SIG-M5 treated with dmso at 0.1 percent for 504 hours (cell line): ENCODE data around the gene ACBD3.
A peak's percentile ranks its signal among the peaks of the same experiment; 100 is the strongest.

Experiments
- DNase-seq: peaks from one replicate; lab custom pipeline; 2025; ENCODE audit not compliant: unreplicated experiment; lab: John Stamatoyannopoulos, UW

The ACBD3 gene

DNA sequence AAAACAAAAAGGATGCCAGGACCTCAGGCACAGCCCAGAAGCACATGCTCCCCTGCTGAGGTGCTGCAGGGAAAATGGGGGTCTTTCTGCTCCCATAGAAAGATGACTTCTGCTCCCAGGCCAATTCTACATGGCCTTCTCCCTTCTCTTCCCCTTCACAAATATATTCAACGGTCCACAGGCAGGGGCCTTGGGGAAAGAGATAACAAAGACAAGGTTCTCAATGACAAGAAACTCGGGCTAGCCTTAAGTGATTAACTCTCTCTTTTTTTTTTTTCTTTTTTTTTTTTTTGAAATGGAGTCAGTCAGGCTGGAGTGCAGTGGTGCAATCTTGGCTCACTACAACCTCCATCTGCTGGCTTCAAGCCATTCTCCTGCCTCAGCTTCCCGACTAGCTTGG is 69.9 kb downstream of the ACBD3 start:
- no peak for DNase-seq

DNA sequence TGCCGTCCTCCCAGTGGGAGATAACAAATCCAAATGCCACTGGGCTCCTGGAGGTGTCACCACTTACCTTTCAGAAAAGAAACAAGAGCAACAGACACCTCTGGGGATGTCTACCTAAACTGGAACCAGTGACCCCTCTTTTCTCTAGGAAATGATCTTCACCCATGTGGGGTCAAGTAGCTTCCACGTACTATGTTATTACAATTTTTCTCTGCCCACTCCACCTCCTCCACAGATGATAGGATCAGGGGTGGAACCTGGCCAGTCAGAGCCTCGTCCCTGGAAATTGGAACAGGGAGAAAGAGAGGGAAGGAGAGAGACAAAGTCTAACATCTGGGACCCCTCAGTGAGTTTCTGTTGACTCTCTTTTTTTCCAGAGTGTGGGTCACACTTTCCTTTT is 73.9 kb downstream of the ACBD3 start:
- no peak for DNase-seq

DNA sequence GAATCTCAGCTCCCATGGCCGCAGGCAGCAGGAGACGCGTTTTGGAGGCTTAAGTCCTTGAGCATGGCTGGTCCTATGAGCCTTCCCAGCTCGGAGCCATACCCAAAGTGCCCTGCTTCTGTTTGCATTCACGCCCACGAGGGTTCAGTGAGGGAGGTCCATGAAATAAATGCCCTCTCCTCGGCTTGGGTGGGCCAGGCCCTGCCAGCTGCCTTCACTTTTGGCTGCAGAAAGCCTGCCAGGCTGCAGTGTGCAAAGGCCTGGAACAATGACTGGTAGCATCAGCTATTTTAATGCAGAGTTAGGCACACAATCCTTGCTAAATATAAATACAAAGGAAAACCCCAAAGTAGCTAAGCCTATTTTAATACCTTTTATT is 74.7 kb downstream of the ACBD3 start:
- no peak for DNase-seq

DNA sequence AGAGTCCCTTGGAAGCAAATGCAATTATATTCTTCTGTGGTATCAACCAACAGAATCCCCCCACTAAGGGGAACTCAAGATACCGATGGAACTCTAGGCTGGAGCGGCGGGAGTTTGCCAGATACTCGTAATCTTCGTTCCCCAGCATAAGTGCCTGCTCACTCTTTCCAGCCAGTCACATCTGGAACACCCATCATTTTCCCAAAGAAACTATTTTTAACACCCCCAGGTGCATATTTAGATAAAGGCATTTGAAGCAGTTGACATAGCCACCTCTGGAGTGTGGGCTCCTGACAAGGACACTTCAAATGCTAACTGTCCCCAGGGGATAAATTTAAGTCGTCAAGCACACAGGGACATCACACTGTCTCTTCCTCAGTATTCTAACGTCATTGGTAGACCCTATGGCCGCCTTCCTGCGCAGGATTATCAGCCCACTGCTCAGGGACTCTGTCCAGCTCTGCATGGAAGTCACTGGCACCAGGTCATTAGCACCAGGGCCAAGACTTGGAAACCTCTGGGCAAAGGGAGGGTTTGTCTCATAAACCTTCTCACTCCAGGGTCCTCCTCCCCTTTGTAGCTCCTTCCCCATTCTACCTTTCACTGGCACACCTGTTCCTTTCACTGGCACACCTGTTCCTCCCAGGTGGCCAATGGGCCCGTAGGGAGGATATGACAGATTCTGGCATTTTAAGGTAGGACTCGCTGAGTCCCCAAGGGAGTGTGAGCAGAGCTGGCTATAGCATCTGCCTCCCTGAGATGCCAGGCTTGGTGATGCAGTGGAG is 75.3 kb downstream of the ACBD3 start:
- no peak for DNase-seq

DNA sequence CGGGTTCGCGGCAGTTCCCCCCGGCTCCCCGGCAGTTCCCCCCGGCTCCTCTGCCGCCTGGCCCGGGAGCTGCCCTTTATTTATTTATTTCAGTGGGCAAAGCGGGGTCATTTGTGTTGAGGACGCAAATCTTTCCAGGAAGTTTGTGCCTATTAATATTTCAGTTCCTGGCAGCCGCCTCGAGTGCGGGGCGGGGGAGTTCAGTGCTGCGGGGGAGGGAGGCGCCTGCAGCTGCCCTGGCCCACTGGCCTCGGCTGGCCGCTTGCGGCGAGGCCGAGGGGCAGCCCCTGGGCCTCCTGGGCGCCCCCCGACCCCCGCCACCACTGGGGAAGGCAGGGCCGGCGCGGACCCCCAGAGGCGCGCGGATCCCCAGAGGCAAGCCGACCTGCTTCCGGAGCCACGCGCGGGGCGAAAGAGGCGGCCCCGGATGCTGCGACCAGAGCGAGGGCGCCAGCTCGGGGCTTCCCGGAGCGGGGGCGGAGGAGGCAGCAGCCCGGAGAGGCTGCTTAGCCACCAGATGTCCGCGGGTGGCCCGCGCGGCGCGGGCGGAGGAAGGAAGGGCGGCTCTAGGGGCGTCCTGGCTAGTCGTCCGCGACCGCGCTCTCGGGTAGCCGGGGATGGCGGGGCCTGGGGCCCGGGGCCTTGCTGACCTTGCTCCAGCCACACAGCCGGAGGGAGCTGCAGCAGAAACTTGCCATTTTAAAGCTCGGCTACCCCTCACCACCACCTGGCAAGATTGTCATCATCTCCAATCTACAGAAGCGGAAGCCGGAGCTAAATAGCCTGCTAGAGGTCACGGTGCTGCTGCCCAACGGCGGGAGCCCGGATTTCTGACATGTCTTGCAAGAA is 76.1 kb downstream of the ACBD3 start:
- peak; percentile 87 for DNase-seq

DNA sequence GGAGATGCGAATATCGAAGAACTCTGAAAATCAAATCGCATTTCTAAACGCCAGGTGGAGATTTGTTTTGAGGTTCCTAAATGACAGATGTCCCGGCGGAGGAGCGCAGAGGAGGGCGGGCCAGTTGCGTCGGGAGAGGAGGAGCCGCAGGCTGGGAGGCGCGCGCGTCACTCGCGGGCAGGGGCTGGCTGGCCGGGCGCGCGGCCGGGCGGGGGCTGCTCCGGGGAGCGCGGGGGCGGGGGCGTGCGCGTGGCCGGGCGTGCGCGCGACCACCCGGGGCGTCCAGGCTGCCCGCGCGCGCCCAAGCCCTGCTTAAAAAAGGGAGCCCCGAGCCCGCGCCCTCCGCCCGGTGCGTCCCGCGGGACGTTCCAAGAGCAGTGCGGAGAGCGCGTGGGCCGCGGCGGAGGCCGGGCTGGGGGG is 76.7 kb downstream of the ACBD3 start:
- DNase-seq = peak; percentile 91

DNA sequence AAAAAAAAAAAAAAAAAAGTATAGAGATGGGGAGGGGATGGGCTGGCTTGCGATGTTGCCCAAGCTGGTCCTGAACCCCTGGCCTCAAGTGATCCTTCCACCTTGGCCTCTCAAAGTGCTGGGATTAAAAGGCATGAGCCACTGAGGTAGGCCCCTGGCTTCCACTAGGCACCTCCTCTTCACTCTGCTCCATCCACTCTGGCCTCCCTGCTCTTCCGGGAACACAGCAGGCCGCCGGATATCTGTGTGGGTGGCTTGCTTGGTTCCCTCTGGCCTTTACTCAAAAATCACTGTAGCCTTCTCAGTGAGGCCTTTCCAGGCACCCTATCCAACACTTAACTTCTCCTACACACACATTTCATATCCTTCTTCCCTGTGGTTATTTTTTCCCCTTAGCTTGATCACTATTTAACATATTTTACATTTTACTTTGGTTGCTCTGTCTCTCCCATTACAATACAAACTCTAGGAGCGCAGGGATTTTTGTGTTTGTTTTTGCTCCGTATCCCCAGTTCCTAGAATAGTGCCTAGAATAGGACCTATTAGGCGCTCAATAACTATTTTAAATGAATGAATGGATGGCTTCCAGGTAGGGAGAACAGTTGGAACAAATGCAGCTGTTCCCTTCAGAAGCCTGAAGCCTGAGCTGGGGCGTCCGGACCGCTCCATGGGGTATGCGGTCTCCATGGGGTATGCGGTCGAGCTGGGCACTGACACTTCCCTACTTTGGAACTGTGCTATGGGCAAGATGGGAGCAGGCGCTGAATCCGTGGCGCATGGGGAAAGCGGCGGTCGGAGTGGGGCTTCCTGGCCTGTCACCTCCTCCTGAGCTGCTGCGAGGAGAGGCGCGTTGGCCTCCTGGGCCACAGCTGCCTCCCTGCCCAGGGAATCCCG is 77.4 kb downstream of the ACBD3 start:
- DNase-seq = no peak

DNA sequence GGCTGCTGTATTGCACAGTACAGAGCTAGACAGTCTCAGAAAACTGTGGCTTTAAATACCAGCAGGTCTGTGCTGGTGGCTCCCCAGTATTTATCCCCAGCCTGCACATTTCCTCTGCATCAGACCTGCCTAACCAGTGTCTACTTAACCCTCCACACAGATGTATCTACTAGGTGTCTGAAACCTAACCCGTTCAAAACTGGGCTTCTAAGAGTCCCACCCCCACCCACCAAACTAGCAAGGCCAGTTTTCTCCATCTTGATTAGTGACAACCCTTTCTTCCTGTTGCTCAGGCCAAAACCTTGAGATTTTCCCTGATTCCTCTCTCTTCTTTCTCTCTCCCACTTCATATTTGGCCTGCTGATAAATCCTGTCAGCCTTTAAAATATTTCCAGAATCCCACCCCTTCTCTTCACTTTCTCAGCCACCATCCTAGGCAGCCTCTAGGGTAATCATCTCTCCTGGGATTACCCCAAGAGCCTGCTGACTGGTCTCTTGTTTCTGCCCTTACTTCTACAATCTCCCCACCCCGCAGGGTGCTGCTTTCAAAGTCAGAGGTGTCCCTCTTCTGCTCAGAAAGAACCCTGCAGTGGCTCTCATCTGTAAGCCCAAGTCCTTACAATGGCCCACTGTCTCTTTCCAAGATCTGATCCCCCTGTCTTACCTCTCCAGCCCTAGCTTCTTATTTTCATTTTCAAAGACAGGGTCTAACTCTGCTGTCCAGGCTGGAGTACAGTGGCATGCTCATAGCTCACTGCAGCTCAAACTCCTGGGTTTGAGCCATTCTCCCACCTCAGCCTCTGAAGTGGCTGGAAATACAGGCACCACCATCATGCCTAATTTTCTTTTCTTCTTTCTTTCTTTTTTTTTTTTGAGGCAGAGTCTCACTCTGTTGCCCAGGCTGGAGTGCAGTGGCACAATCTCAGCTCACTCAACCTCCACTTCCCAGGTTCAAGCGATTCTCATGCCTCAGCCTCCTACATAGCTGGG is 78.8 kb downstream of the ACBD3 start:
- no peak for DNase-seq

DNA sequence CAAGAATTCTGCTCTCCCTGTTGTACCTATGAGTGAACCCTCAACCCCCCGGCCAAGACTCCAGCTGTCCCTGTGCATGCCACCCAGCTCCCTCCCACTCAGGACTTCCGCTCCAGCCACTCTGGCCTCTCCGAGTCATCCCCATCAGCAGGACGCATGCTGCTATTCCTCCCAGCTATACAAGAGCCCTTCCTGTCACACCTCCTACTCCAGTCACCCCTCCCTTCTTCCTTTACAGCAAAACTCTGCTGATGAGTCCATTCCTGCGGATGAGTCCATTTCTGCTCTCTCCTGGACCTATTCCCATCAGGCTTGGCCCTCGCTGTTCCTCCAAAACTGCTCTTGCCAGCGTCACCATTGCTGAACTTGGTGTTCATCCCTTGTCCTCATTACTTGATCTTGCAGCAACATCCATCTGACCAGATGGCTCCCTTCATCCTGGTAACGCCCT is 81.8 kb downstream of the ACBD3 start:
- no peak for DNase-seq

DNA sequence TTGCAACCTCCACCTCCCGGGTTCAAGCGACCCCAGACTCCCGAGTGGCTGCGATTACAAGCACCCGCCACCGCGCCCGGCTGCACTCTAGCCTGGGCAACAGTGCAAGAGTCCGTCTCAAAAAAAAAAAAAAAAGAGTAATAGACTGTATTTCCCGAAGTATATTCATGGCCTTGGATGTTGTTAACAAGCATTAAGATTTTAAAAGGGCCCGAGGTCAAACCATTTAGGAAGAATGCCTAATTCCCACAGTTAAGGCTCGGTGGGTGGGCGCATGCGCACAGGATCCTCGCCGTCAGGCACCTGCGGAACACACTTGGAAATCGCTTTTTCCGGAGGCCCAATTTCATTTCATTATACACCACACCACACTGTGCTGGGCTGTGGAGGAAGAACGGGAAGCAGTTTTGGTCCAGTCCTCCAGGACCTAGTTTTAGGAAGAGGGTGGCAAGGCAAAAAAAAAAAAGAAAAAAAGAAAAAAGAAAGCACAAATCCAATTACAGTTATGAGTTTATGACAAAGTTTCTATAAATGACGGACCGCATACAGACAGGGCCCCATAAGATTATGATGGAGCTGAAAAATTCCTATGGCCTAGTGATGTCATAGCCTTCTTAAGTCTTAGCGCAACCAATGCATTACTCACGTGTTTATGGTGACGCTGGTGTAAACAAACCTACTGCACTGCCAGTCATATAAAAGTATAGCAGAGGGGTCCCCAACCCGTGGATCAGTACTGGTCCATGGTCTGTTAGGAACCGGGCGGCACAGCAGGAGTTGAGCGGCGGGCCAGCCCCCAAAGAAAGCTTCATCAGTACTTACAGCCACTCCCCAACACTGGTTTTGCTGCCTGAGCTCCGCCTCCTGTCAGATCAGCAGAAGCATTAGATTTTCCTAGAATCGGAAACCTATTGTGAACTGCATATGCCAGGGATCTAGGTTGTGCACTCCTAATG is 85.8 kb downstream of the ACBD3 start:
- DNase-seq = no peak

DNA sequence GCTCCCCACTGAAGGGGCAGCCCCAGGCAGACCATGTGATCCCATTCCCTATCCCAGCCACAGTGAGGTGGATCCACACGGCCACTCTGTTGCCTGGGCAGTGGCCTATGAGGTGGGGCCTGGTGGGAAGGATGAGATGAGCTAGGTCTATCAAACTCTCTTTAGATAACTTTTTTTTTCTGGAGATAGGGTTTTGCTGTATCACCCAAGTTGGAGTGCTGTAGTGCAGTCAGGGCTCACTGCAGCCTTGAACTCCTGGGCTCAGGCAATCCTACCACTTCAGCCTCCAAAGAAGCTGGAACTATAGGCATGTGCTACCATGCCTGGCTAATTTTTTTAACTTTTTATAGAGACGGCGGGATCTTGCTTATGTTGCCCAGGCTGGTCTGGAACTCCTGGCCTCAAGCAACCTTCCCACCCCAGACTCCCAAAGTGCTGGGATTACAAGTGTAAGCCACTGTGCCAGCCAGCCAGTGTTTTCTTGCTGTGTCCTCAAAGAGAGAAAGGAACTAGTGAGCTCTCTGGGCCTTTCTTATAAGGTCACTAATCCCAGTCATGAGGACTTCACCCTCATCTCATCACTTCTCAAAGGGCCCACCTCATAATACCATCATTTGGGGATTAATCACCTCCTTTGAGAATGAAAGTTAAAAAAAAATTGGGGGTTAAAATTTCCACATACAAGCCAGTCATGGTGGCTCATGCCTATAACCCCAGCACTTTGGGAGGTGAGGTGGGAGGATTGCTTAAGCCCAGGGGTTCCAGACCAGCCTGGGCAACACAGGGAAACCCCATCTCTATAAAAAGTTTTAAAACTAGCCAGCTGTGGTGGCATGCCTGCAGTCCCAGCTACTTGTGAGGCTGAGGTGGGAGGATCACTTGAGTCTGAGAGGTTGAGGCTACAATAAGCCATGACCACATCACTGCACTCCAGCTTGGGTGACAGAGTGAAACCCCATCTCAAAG is 87.4 kb downstream of the ACBD3 start:
- no peak for DNase-seq

DNA sequence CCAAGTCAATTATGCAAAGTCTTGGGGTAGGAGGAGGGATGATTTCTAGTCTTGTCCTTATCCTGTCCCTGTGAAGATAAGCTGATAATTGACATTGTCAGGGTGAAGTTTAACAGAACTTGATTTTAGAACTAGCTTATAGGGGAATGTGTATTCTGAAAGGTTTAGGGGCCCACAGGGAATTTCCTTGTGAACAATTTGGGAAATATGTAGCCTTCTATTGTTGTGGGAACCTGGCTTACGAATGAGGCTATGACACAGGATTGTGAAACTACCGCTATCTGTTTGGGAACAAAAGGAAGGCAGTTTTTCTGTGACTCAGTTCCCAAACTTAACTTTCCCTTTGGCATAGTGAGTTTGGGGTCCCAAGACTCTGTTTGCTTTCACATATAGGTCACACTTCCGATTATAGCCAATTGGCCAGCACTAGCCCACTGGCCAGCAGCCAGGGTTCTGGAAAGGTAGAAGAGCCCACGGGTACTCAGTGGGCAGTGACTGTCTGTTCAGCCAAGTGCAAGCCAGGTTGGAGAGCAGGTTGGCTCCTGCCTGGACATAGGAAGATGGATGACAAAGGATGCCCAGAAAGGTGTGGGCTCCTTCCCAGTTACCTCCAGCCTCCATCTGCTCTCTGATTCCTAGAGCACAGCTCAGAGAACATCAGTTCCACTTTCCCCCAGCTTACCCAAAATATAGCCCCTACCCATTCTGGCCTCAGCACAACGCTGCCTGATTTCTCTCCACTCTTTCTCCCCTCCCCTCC is 88.5 kb downstream of the ACBD3 start:
- no peak for DNase-seq

DNA sequence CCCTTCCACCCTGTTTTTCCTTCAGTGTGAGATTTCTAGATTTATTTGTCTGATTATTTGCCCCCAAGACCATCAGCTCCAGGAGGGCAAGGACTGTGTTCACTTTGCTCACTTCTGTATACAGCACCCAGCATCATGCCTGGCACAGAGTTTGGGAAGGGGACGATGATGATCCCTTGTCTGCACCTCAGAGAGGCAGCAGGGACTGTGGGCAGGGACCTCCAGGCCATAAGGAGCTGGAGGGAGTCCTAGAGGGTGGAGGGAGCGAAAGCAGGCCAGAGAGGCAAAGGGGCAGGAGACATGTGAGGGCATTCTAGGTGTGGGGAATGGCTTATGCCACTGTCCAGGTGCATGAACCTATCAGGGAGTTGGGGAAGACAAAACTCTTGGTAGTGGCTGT is 91.3 kb downstream of the ACBD3 start:
- DNase-seq = no peak
